GM12875 (cell line): Measurements from ENCODE around the gene NOP58.
"Not testable (repeated sequence)": the region's sequence is repeated elsewhere in the genome, so short reads cannot be mapped to it uniquely, and the experiment has no call there.

Source experiments
- H3K4me3 ChIP-seq: one replicate; pipeline ENCODE4 v1.5.1; 2011; ENCODE audit warnings: low read depth, low read length, control low read depth
- CTCF ChIP-seq: IDR thresholded peaks from 2 replicates; pipeline ENCODE4 v1.5.1; 2011; ENCODE audit warnings: low read depth, mild to moderate bottlenecking, control low read depth, inconsistent platforms, low read length, moderate library complexity, borderline replicate concordance; ENCODE audit not compliant: insufficient read depth

NOP58 gene

DNA sequence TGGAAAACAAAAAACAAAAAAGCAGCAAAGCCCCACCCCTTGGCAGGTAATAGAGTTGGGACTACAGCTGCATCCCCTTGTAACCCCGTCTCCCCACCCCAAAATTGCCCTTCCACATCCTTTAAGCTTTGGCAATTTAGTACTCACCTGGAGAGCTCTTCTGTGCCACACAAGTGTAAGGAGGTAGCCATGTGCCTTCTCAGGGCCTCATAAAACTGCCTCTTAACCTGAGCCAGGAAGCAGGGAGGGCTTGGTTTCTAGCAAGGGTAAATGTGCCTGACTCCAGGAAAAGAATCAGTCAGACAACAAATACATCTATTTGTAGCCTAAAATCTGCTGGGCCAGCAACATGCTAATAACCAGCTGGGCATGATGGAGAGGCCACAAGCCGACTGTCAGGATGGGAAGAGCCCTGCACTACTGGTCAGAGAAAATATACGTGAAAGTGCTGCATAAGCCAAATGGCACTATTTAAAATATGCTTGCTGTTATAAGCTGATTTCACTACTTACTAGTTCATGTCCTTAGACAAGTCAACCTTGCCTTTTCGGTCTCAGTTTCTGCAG, 46.3 kb downstream of the NOP58 start:
- no peak overlapping the region for H3K4me3 ChIP-seq
- no peak for TF ChIP-seq CTCF

GRCh38 chr2:202314116-202314515, 48.6 kb downstream of the NOP58 start:
- no peak overlapping the region for H3K4me3 ChIP-seq
- no peak for TF ChIP-seq CTCF

GRCh38 chr2:202317080-202317857, 51.7 kb downstream of the NOP58 start:
- no peak overlapping the region for H3K4me3 ChIP-seq
- no peak for TF ChIP-seq CTCF

- not testable (repeated sequence) for H3K4me3 ChIP-seq
Measured at GRCh38 chr2:202320362-202320761, 54.8 kb downstream of the NOP58 start.

GRCh38 chr2:202322435-202322834, 56.9 kb downstream of the NOP58 start:
- H3K4me3 ChIP-seq, result no peak overlapping the region
- no peak for TF ChIP-seq CTCF

DNA sequence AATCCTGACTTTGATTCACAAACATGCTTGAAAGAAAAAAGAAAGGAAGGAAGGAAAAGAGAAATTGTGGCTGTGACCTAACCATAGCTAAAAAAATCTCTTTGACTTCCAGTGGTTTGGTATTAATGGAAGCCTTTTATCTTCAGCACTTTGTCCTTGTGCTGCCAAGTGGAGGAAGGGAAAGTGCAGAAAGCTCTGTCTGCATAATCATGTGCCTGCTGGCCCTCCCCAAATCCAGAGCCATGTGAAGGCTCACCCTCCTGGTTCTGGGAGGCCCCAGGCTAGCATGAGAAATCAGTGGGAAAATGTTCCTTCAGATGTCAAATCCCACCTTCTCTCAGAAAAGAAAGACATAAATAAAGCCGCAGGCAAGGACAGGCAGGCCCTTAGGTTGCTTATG, 62.3 kb downstream of the NOP58 start:
- no peak for TF ChIP-seq CTCF

GRCh38 chr2:202335791-202336467, 70.4 kb downstream of the NOP58 start:
- H3K4me3 ChIP-seq, result no peak overlapping the region
- TF ChIP-seq CTCF, result no peak

More for the DNA sequence above, 62.3 kb downstream of the NOP58 start:
- no peak overlapping the region for H3K4me3 ChIP-seq
